OCI-LY7 (cell line): ENCODE measurements around the gene IGDCC3. TPM values are rescaled to one million over a fixed set of nuclear protein-coding genes. Genes with fewer than 3 reads are reported as not detected.

Source experiments
- BruUV-seq: library from RNA; stranded (reverse); fragments of 400-500 nt; replicated peaks from 2 replicates; lab custom pipeline; 2021; lab: Mats Ljungman, UMichigan
- CTCF ChIA-PET: fragments of 300-600 bp; sonication (Branson Sonifier 250); formaldehyde crosslinking; loops from one replicate; lab custom pipeline; 2022; ENCODE audit warnings: antibody characterized with exemption; ENCODE audit not compliant: unreplicated experiment; lab: Charles Lee
- POLR2A ChIA-PET: fragments of 300-600 bp; sonication (Branson Sonifier 250); formaldehyde crosslinking; loops from one replicate; lab custom pipeline; 2022; ENCODE audit warnings: antibody characterized with exemption; lab: Charles Lee
- DNase-seq: peaks from one replicate; pipeline ENCODE4 v3.0.0-alpha.2; 2015; ENCODE audit warnings: low spot score
- H2AFZ ChIP-seq: fragments of 200-600 bp; sonication (generic), shearing (Covaris generic); 2 replicates; pipeline ENCODE4 v1.6.1; 2014; ENCODE audit warnings: mild to moderate bottlenecking, antibody characterized with exemption, low read length, moderate library complexity
- H3K27ac ChIP-seq: fragments of 200-600 bp; sonication (generic); 2 replicates; pipeline ENCODE4 v1.5.1; 2014; ENCODE audit warnings: mixed run types, low read depth, mild to moderate bottlenecking, moderate library complexity, low read length, inconsistent platforms; ENCODE audit not compliant: poor library complexity, severe bottlenecking
- H3K36me3 ChIP-seq: fragments of 200-600 bp; sonication (generic); 2 replicates; pipeline ENCODE4 v1.6.1; 2014; ENCODE audit warnings: mild to moderate bottlenecking, antibody characterized with exemption, low read length, moderate library complexity, mixed read lengths; ENCODE audit not compliant: insufficient read depth
- H3K4me1 ChIP-seq: fragments of 200-600 bp; sonication (generic); 2 replicates; pipeline ENCODE4 v1.5.1; 2014; ENCODE audit warnings: mild to moderate bottlenecking, low read length; ENCODE audit not compliant: insufficient read depth, poor library complexity, severe bottlenecking
- H3K4me2 ChIP-seq: fragments of 200-600 bp; sonication (generic); 2 replicates; pipeline ENCODE4 v1.6.1; 2014; ENCODE audit warnings: mild to moderate bottlenecking, low read length
- H3K4me3 ChIP-seq: fragments of 200-600 bp; sonication (generic); 2 replicates; pipeline ENCODE4 v1.5.1; 2014; ENCODE audit warnings: mild to moderate bottlenecking, low read depth, low read length; ENCODE audit not compliant: poor library complexity, severe bottlenecking
- H3K79me2 ChIP-seq: fragments of 200-600 bp; sonication (generic); 2 replicates; pipeline ENCODE4 v1.6.1; 2016; ENCODE audit warnings: low read depth, mild to moderate bottlenecking, low read length, moderate library complexity, mixed read lengths; ENCODE audit not compliant: insufficient read depth
- H3K9me2 ChIP-seq: fragments of 200-600 bp; sonication (generic); 2 replicates; pipeline ENCODE4 v1.6.1; 2016; ENCODE audit warnings: mild to moderate bottlenecking, low read length, mixed read lengths; ENCODE audit not compliant: insufficient read depth
- H3K9me3 ChIP-seq: fragments of 200-600 bp; sonication (generic); 2 replicates; pipeline ENCODE4 v1.6.1; 2014; ENCODE audit warnings: mild to moderate bottlenecking, mixed run types, low read length, mixed read lengths
- H4K20me1 ChIP-seq: fragments of 200-600 bp; sonication (generic); 2 replicates; pipeline ENCODE4 v1.6.1; 2014; ENCODE audit warnings: mild to moderate bottlenecking, antibody characterized with exemption, low read length, moderate library complexity, mixed read lengths; ENCODE audit not compliant: insufficient read depth
- EZH2phosphoT487 ChIP-seq: fragments of 200-600 bp; sonication (generic); IDR thresholded peaks from 2 replicates; pipeline ENCODE4 v1.6.1; 2018; ENCODE audit warnings: low read depth, borderline replicate concordance, mild to moderate bottlenecking, mixed run types, antibody characterized with exemption, low read length, moderate library complexity, mixed read lengths
- intact Hi-C: fragments of 100-400 bp; cut with micrococcal nuclease; formaldehyde crosslinking; loops from one replicate; pipeline ENCODE4 v1.10.0; 2022; ENCODE audit not compliant: unreplicated experiment
- total RNA-seq, 2 experiments: library from RNA; depleted of rRNA in 1 of 2; stranded (reverse); fragments of >200 nt in 1 of 2; shearing (Covaris generic) in 1 of 2; gene quantifications; 2 replicates each; pipeline ENCODE4 v1.2.3, GENCODE V29; 2014 to 2022
- TF ChIP-seq, protein P1 (sequence below): fragments of 200-600 bp; sonication (generic); conservative IDR thresholded peaks from 2 replicates; pipeline ENCODE4 v1.5.1; 2014; ENCODE audit warnings: mild to moderate bottlenecking, antibody characterized with exemption, low read length, moderate library complexity, mixed read lengths

IGDCC3 gene
- total RNA-seq, 2 experiments from 2014 or later, result not detected

DNA sequence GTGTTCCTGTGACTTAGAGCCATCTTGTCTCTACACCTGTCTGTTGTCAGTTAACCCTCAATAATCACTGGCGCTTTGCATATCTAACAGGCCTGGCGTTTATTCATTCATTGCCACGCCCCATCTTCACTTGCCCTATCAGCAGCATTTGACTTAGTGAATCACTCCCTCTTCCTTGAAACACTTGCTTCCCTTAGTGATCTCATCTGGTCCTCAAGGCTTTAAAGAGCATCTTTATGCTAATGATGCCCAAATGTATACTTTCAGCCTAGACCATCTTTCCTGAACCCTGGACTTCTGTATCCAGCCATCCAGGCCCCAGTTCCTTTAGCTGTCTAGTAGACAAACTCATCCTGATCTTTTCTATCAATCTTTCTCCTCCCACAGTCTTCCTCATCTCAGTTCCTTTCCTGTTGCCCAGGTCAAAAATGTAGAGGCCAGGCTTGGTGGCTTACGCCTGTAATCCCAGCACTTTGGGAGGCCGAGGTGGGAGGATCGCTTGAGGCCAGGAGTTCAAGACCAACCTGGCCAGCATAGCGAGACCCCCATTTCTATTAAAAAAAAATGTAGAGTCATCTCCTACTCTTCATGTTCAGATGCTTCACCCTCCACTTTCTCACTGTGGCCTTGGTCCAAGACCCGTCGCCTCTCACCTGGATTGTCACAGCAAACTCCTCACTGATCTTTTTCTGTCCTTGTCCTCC is 46.3 kb upstream of the IGDCC3 start:
- no TSS peak for BruUV-seq
- no peak overlapping the region for H3K4me2 ChIP-seq

DNA sequence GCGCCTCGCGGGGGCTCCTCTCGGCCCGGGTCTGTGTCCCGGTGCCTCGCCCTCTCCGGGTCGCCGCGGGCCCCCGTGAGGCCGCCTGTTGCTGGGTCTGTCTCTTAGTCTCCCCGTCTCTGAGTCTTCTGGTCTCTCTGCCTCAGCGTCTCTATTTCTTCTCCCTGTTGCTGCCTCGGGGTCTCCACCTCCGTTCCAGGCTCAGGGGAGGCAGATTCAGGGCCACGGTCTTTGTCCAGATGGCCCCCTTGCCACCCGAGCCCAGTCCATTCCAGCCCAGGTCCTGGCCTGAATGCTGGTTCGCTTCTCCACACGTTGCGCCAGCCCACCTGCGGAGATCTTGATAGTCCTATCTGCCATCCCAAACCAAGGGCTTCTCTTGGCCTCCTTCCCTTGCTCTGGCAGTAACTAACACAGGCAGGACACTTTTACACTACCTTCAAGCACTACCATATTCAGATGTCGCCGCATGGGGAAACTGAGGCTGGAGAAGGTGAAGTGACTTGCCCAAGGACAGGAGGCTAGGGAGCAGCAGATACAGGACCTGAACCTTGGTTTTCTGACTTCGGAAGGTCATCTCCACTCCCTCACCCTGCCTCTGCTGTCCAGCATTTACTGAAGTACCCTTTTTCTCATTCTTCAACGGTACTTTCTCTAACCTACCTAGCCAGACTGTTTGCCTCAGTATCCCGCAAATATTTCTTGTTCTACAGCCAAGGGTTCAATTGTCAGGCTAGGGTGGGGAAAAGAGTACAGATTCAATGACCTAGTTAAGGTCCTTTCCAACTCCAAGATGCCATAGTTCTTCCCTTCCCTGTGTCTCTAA is 45.6 kb upstream of the IGDCC3 start:
- no peak overlapping the region for H3K4me2 ChIP-seq
- CTCF ChIA-PET, result no interaction called here
- H4K20me1 ChIP-seq, result no peaks in the 10 kb centered on the region
- TF ChIP-seq, protein P1, sequence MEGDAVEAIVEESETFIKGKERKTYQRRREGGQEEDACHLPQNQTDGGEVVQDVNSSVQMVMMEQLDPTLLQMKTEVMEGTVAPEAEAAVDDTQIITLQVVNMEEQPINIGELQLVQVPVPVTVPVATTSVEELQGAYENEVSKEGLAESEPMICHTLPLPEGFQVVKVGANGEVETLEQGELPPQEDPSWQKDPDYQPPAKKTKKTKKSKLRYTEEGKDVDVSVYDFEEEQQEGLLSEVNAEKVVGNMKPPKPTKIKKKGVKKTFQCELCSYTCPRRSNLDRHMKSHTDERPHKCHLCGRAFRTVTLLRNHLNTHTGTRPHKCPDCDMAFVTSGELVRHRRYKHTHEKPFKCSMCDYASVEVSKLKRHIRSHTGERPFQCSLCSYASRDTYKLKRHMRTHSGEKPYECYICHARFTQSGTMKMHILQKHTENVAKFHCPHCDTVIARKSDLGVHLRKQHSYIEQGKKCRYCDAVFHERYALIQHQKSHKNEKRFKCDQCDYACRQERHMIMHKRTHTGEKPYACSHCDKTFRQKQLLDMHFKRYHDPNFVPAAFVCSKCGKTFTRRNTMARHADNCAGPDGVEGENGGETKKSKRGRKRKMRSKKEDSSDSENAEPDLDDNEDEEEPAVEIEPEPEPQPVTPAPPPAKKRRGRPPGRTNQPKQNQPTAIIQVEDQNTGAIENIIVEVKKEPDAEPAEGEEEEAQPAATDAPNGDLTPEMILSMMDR, result no peak
- TF ChIP-seq EZH2phosphoT487, result no peak
- POLR2A ChIA-PET, result no interaction called here
- no peak for DNase-seq
- no TSS peak for BruUV-seq
- no peaks in the 10 kb centered on the region for H3K9me2 ChIP-seq
- no peaks in the 10 kb centered on the region for H3K9me3 ChIP-seq
- intact Hi-C loops, result no loop called here
- no peaks in the 10 kb centered on the region for H3K4me1 ChIP-seq
- H2AFZ ChIP-seq, result no peak overlapping the region
- H3K4me3 ChIP-seq, result no peak overlapping the region
- no peaks in the 10 kb centered on the region for H3K79me2 ChIP-seq
- H3K36me3 ChIP-seq, result no peaks in the 10 kb centered on the region
- H3K27ac ChIP-seq, result no peak overlapping the region

More for the DNA sequence above, 46.3 kb upstream of the IGDCC3 start:
- H3K79me2 ChIP-seq, result no peaks in the 10 kb centered on the region
- POLR2A ChIA-PET, result no interaction called here
- H3K9me3 ChIP-seq, result no peaks in the 10 kb centered on the region
- H3K4me1 ChIP-seq, result no peaks in the 10 kb centered on the region
- H3K36me3 ChIP-seq, result no peaks in the 10 kb centered on the region
- intact Hi-C loops, result no loop called here
- no peak overlapping the region for H3K4me3 ChIP-seq
- DNase-seq, result no peak
- no peak overlapping the region for H3K27ac ChIP-seq
- no peak overlapping the region for H2AFZ ChIP-seq
- H3K9me2 ChIP-seq, result no peaks in the 10 kb centered on the region
- CTCF ChIA-PET, result no interaction called here
- no peaks in the 10 kb centered on the region for H4K20me1 ChIP-seq
- TF ChIP-seq, protein P1, result no peak
- TF ChIP-seq EZH2phosphoT487, result no peak
